Neural cell (in vitro differentiated cells): ENCODE measurements around the gene GRIA1. TPM values are rescaled to one million over a fixed set of nuclear protein-coding genes. Genes with fewer than 3 reads are reported as not detected.

ENCODE experiments used
- H2AFZ ChIP-seq: fragments of 200-600, 300-800 bp; sonication (generic), shearing (Covaris generic); 2 replicates; pipeline ENCODE4 v1.6.0; 2014; ENCODE audit warnings: low read depth, mild to moderate bottlenecking, antibody characterized with exemption, low read length, moderate library complexity
- H3F3A ChIP-seq: fragments of 200-600 bp; shearing (Covaris generic); 2 replicates; pipeline ENCODE4 v1.6.1; 2016; ENCODE audit warnings: mild to moderate bottlenecking, moderate library complexity, mixed read lengths, antibody characterized with exemption, low read length; ENCODE audit not compliant: insufficient read depth, poor library complexity, severe bottlenecking
- H3K27ac ChIP-seq: fragments of 200-600, 300-800 bp; sonication (generic), shearing (Covaris generic); 2 replicates; pipeline ENCODE4 v1.5.1; 2014; ENCODE audit warnings: mild to moderate bottlenecking, low read length, moderate library complexity
- H3K27me3 ChIP-seq: fragments of 300-800, 200-600 bp; sonication (generic), shearing (Covaris generic); 2 replicates; pipeline ENCODE4 v1.6.0; 2014; ENCODE audit warnings: mild to moderate bottlenecking, low read depth, low read length, moderate library complexity; ENCODE audit not compliant: insufficient read depth
- H3K36me3 ChIP-seq: fragments of 300-800, 200-600 bp; sonication (generic), shearing (Covaris generic); 2 replicates; pipeline ENCODE4 v1.5.1; 2014; ENCODE audit warnings: mild to moderate bottlenecking, antibody characterized with exemption, low read length, moderate library complexity; ENCODE audit not compliant: insufficient read depth
- H3K4me2 ChIP-seq: fragments of 300-800, 200-600 bp; sonication (generic), shearing (Covaris generic); 2 replicates; pipeline ENCODE4 v1.6.0; 2014; ENCODE audit warnings: mild to moderate bottlenecking, low read length
- H3K4me3 ChIP-seq: fragments of 300-800, 200-600 bp; sonication (generic), shearing (Covaris generic); 2 replicates; pipeline ENCODE4 v1.5.1; 2014; ENCODE audit warnings: mild to moderate bottlenecking, low read length, moderate library complexity
- H3K79me2 ChIP-seq: fragments of 200-600 bp; shearing (Covaris generic); replicated peaks from 2 replicates; pipeline ENCODE4 v1.6.0; 2014; ENCODE audit warnings: mild to moderate bottlenecking, low read length, moderate library complexity; ENCODE audit not compliant: insufficient read depth
- H3K9ac ChIP-seq: fragments of 300-800, 200-600 bp; sonication (generic), shearing (Covaris generic); 2 replicates; pipeline ENCODE4 v1.6.1; 2016; ENCODE audit warnings: mild to moderate bottlenecking, low read length, mixed read lengths
- H3K9me2 ChIP-seq: fragments of 200-600 bp; shearing (Covaris generic); 2 replicates; pipeline ENCODE4 v1.6.1; 2016; ENCODE audit warnings: mild to moderate bottlenecking, low read length, mixed read lengths; ENCODE audit not compliant: insufficient read depth
- H3K9me3 ChIP-seq: fragments of 200-600, 300-800 bp; sonication (generic), shearing (Covaris generic); 2 replicates; pipeline ENCODE4 v1.6.1; 2016; ENCODE audit warnings: mild to moderate bottlenecking, mixed run types, low read length, moderate library complexity, mixed read lengths
- H4K20me1 ChIP-seq: fragments of 200-600 bp; shearing (Covaris generic); 2 replicates; pipeline ENCODE4 v1.6.1; 2016; ENCODE audit warnings: mild to moderate bottlenecking, mixed run types; ENCODE audit not compliant: insufficient read depth
- CTCF ChIP-seq: fragments of 450-650 bp; IDR thresholded peaks from 2 replicates; pipeline ENCODE4 v1.5.1; 2014; ENCODE audit warnings: antibody characterized with exemption, mild to moderate bottlenecking, moderate library complexity; ENCODE audit not compliant: poor library complexity, severe bottlenecking
- EZH2 ChIP-seq: fragments of 200-600, 300-800 bp; shearing (Covaris generic), sonication (generic); IDR thresholded peaks from 2 replicates; pipeline ENCODE4 v1.6.1; 2014; ENCODE audit warnings: antibody characterized with exemption, low read length, borderline replicate concordance, mild to moderate bottlenecking; ENCODE audit not compliant: insufficient read depth, poor library complexity, severe bottlenecking
- MXI1 ChIP-seq: fragments of 450-650 bp; conservative IDR thresholded peaks from 2 replicates; pipeline ENCODE4 v1.6.1; 2014; ENCODE audit warnings: antibody characterized with exemption, mild to moderate bottlenecking; ENCODE audit not compliant: poor library complexity, severe bottlenecking
- POLR2AphosphoS5 ChIP-seq: IDR thresholded peaks from 2 replicates; pipeline ENCODE4 v1.6.1; 2012
- RAD21 ChIP-seq: fragments of 450-650 bp; conservative IDR thresholded peaks from 2 replicates; pipeline ENCODE4 v1.6.1; 2014; ENCODE audit warnings: antibody characterized with exemption, mild to moderate bottlenecking, moderate library complexity
- REST ChIP-seq: IDR thresholded peaks from 2 replicates; pipeline ENCODE4 v1.6.1; 2012; ENCODE audit warnings: borderline replicate concordance
- SMC3 ChIP-seq: fragments of 450-650 bp; conservative IDR thresholded peaks from 2 replicates; pipeline ENCODE4 v1.6.1; 2014; ENCODE audit warnings: antibody characterized with exemption, mild to moderate bottlenecking, moderate library complexity; ENCODE audit not compliant: poor library complexity
- TAF1 ChIP-seq: IDR thresholded peaks from 2 replicates; pipeline ENCODE4 v1.6.1; 2012; ENCODE audit warnings: low read depth
- polyA plus RNA-seq: library from polyadenylated mRNA; depleted of rRNA; stranded (reverse); fragments of >200 nt; gene quantifications from 2 replicates; pipeline ENCODE4 v1.2.3, GENCODE V29; 2014

Gene GRIA1
- polyA plus RNA-seq, 1 donor from 2014 or later, result 59.6 TPM

- Histone ChIP-seq H3K79me2 (no peaks in the 10 kb centered on the region), H3K9me2 (no peaks in the 10 kb centered on the region), H3K27me3 (no peaks in the 10 kb centered on the region), H3K4me3 (no peak overlapping the region), H3K4me2 (no peak overlapping the region), H3F3A (peaks cover 4% of the 10 kb centered on the region), H2AFZ (no peak overlapping the region), H3K9ac (no peak overlapping the region), H3K36me3 (no peaks in the 10 kb centered on the region), H3K9me3 (no peaks in the 10 kb centered on the region), H4K20me1 (no peaks in the 10 kb centered on the region), H3K27ac (no peak overlapping the region)
- TF ChIP-seq RAD21 (no peak), MXI1 (no peak), EZH2 (no peak), SMC3 (no peak), POLR2AphosphoS5 (peak; percentile 81), REST (peak; percentile 72)
These were observed 263.4 kb downstream of the GRIA1 start for GRCh38 chr5:153753645-153754432.

GRCh38 chr5:153755913-153756500 lies 265.5 kb downstream of the GRIA1 start:
- Histone ChIP-seq H2AFZ (no peak overlapping the region), H3F3A (peaks cover 4% of the 10 kb centered on the region), H3K9me2 (no peaks in the 10 kb centered on the region), H3K36me3 (no peaks in the 10 kb centered on the region), H3K9ac (no peak overlapping the region), H4K20me1 (no peaks in the 10 kb centered on the region), H3K79me2 (no peaks in the 10 kb centered on the region), H3K27me3 (no peaks in the 10 kb centered on the region), H3K4me2 (no peak overlapping the region), H3K4me3 (no peak overlapping the region), H3K9me3 (no peaks in the 10 kb centered on the region), H3K27ac (no peak overlapping the region)
- no peak for TF ChIP-seq MXI1
- no peak for TF ChIP-seq CTCF
- TF ChIP-seq TAF1, result no peak
